Endometrial microvascular endothelial cells (primary cell): Measurements from ENCODE around the gene NKAIN4. TPM values are rescaled to one million over a fixed set of nuclear protein-coding genes. Genes with fewer than 3 reads are reported as not detected.

Experiments
- in situ Hi-C: cut with HindIII; loops from 2 replicates; pipeline ENCODE4 v1.10.0; 2017; ENCODE audit warnings: low sequenced_read_pairs, low pct_unique_long_range_greater_than_20kb; ENCODE audit errors: inconsistent ontology term
- total RNA-seq: library from RNA; depleted of rRNA; stranded (reverse); fragments of >200 nt; gene quantifications from one replicate; pipeline ENCODE4 v1.2.3, GENCODE V29; 2015; ENCODE audit errors: inconsistent ontology term

Gene NKAIN4
- total RNA-seq, 1 donor from 2014 or later, result not detected

DNA sequence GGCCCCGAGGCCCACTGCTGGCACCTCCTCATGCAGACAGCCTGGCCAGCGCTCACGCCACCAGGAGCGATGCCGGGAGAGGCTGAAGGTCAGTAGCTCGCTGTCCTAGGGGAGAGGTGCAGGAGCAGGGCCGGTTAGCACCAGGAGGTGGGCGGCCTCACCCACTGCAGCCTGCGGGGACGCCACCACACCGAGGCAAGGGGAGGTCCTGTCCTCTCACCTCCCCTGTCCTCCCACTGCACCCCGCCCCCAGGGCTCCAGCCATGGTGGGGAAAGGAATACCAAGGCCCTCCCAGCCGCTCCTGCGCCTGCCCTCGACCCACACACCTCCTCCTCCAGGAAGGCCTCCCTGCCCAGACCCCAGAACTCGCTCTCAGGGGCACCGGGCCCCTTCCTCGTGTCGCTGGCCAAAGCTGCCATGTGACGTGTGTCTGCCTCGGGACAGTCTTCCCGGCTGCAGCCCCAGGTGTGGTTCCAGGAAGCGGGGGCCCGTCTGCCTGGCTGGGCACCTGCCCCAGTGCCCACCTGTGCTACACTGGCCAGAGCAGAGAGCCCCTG, 6.5 kb downstream of the NKAIN4 start:
- in situ Hi-C loops, result no loop called here

- in situ Hi-C loops, result no loop called here
These were observed 7.6 kb downstream of the NKAIN4 start for GRCh38 chr20:63246490-63247288.

GRCh38 chr20:63244468-63244867, 9.8 kb downstream of the NKAIN4 start:
- in situ Hi-C loops, result no loop called here

GRCh38 chr20:63243604-63244247, 10.5 kb downstream of the NKAIN4 start:
- in situ Hi-C loops, result no loop called here

DNA sequence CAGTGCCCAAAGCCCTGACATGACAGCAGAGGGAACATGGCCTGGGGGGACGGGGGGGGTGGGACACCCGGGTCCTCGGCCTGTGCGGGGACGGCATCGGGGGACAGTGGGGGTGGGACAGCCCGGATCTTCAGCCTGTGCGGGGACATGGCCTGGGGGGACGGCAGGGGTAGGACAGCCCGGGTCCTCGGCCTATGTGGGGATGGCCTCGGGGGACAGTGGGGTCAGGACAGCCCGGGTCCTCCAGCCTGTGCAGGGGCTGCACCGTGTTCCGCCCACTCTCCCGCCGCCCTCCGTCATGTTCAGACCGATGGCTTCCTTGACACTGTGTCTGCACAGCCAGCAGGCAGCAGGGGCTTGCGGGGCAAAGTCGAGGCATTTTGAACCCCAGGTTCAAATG, 11.5 kb downstream of the NKAIN4 start:
- in situ Hi-C loops, result no loop called here

- in situ Hi-C loops, result no loop called here
These were observed 13.0 kb downstream of the NKAIN4 start for GRCh38 chr20:63241272-63241671.

DNA sequence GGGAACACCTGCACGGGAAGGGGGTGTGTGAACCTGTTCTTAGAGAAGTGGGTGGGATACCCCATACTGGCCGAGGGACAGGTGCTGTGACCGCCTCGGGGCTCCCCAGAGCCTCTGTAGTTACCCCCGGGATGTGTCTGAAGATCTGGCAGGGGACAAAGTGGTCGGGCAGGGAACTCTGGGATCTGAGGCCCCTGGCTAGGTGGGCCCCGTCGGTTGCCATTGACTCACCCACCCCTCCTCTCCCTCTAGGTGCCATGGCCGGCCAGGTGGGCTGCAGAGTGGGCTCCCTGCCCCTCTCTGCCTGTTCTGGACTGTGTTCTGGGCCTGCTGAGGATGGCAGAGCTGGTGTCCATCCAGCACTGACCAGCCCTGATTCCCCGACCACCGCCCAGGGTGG, 14.3 kb downstream of the NKAIN4 start:
- in situ Hi-C loops, result no loop called here

GRCh38 chr20:63239431-63239830, 14.8 kb downstream of the NKAIN4 start:
- in situ Hi-C loops, result no loop called here

- in situ Hi-C loops, result no loop called here
These were observed 15.6 kb downstream of the NKAIN4 start for GRCh38 chr20:63238514-63239125.

DNA sequence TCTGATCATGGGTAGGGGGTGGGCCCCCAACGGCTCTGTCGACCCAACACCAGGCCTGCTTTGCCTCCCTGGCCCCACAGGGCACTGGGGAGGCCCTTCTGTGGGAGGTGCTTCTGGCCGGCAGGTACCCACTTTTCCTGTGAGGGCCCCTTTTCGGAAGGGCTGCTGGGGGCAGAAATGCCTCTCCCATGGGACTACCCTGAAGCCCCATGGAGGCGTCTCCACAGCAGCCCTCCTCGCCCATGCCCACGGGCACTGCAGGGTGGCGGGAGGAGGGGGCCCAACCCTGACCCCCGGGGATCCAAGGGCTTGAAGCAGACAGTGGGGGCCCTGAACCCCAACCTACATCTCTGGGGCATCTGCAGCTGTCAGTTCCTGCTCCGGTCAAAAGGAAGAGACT, 16.2 kb downstream of the NKAIN4 start:
- in situ Hi-C loops, result no loop called here

DNA sequence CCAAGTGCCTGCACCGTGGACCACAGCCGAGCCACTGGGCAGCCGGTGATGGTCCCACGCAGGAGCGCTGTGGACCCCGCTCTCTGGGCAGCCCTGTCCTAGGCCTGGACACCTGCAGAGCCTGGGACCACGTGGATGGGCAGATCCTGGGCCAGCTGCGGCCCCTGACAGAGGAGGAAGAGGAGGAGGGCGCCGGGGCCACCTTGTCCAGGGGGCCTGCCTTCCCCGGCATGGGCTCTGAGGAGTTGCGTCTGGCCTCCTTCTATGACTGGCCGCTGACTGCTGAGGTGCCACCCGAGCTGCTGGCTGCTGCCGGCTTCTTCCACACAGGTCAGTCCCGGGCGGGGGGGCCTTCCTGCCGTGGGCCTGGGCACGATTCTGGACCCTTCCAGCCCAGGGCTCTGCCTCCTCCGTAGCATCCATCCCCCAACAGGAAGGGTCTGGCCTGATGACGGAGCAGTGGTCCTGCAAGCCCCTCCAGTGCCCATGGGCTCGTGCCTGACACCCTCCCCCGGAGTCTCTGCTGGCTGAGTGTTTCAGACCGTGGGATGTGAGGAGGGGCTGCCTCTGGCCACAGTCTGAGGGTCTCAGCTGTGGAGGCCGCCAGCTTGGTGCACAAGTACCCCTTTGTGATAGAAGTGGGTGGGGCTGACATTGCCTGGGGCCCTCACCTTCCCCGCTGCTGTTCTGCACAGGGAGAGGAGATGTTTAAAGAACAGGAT, 18.0 kb downstream of the NKAIN4 start:
- in situ Hi-C loops, result no loop called here

GRCh38 chr20:63235399-63235983, 18.8 kb downstream of the NKAIN4 start, which contains the start of gene BIRC7:
Gene BIRC7 (plus strand): TSS chr20:63235905. CDS start chr20:63236097, 192 bp downstream.
- in situ Hi-C loops, result no loop called here

DNA sequence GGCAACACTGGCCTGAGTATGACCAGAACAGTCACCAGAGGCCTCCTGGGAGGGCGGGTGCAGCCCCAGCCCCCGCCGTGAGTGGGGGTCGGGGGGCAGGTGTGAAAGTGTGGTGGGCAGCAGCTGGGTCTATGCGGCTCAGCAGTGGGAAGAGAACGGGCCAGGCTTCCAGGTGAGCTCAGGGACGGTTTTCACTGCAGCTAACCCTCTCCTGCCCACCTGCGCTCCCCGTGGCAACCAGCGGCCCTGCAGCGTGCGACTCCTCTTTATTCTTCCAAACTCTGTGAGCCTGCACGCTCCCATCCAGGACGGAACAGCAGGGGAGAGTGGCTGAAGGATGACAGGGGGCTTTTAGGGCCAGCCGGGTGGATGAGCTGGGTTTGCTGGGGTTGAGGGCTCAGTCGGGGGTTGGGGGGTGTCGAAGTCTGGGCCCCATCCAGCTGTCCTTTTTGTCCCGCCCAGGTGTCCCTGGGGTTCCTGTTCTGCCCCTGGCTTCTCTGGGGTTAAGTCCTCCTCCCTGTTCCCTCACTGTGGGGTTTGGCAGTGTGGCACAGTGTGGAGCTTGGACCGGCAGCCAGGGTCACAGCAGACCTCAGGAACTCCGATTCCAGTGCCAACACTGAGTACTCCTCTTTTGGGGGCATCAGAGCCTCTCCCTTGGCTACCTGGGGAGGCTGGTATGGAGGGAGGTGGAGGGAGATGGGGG, 19.4 kb downstream of the NKAIN4 start:
- in situ Hi-C loops, result no loop called here

- in situ Hi-C loops, result no loop called here
These were observed 20.3 kb downstream of the NKAIN4 start for GRCh38 chr20:63233924-63234323.

DNA sequence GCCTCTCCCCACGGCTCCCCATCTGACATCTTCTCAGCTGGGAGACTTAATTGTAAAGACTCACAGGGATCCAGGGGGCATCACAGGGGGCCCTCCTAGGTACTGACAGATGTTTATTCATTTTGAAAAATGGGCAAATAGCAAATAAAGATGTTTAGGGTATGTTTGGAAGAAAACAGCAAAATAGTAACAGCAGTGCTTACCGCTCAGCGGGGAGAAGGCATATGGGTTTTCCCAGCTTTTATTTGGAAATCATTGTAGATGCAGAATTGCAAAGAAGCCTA, 21.3 kb downstream of the NKAIN4 start:
- in situ Hi-C loops, result no loop called here

DNA sequence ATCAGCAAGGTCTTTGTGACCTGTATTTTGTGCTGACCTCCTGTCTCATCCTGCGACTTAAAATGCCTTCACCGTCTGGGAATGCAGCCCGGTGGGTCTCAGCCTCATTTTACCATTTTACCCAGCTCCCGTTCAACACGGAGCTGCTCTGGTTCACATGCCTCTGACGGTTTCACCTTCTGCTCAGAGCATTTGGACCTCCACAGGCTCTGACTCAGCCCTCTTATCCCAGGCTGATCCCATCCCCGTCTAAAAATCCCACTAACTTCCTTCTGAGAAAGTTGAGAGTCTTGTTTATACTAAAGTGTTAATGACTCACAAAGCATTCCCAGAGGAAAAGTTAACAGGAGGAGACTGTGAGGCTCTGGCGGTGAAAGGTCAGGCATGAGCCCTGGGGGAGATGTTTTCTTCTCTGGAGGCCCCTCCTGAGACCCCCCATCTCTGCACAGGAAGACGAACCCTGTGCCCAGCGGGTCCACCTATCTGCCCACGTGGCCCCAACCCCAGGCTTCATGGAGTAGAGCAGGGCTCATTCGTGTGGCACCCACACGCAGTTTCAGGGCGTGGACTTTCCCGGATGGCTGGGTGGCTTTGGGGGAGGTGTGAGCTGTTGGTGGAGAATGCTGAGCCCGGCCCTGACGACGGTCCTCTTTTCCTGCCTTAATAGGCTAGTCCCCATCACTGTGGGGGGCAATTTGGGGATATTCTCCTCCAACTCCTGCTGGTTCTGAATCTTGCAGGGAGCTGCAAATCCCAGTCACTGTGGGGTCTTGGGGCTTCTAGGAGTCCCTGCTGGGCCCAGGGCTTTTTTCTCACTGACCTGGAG, 21.8 kb downstream of the NKAIN4 start:
- in situ Hi-C loops, result no loop called here

GRCh38 chr20:63230800-63231268, 23.4 kb downstream of the NKAIN4 start:
- in situ Hi-C loops, result no loop called here
